ENCODE measurements around the gene PDE3A.
"Not testable (repeated sequence)": the region's sequence is repeated elsewhere in the genome, so short reads cannot be mapped to it uniquely, and the experiment has no call there.

Gene PDE3A

GRCh38 chr12:20375560-20375959 is 7.2 kb downstream of the PDE3A start:
- DNase-seq = no peak

GRCh38 chr12:20376984-20377383 is 8.6 kb downstream of the PDE3A start:
- no peak for DNase-seq

- DNase-seq = no peak
Measured at GRCh38 chr12:20377750-20378149, 9.4 kb downstream of the PDE3A start.

- no peak for DNase-seq
Measured at GRCh38 chr12:20382117-20382516, 13.8 kb downstream of the PDE3A start.

GRCh38 chr12:20383612-20384011 is 15.3 kb downstream of the PDE3A start:
- DNase-seq = no peak

GRCh38 chr12:20384836-20385235 is 16.5 kb downstream of the PDE3A start:
- not testable (repeated sequence) for DNase-seq

GRCh38 chr12:20390846-20391245 is 22.5 kb downstream of the PDE3A start:
- no peak for DNase-seq

- DNase-seq = no peak
Measured at GRCh38 chr12:20392339-20392738, 24.0 kb downstream of the PDE3A start.

GRCh38 chr12:20393707-20394106 is 25.4 kb downstream of the PDE3A start:
- no peak for DNase-seq

GRCh38 chr12:20395791-20396550 is 27.6 kb downstream of the PDE3A start:
- no peak for DNase-seq

GRCh38 chr12:20398686-20399085 is 30.3 kb downstream of the PDE3A start:
- no peak for DNase-seq

- DNase-seq = no peak
Measured at GRCh38 chr12:20400003-20400402, 31.7 kb downstream of the PDE3A start.

- DNase-seq = no peak
Measured at GRCh38 chr12:20403230-20403629, 34.9 kb downstream of the PDE3A start.

- no peak for DNase-seq
Measured at GRCh38 chr12:20404576-20405346, 36.4 kb downstream of the PDE3A start.

- DNase-seq = no peak
Measured at GRCh38 chr12:20409607-20410377, 41.5 kb downstream of the PDE3A start.

- no peak for DNase-seq
Measured at GRCh38 chr12:20410734-20411133, 42.4 kb downstream of the PDE3A start.

- no peak for DNase-seq
Measured at GRCh38 chr12:20411345-20411744, 43.0 kb downstream of the PDE3A start.

GRCh38 chr12:20415028-20415427 is 46.7 kb downstream of the PDE3A start:
- no peak for DNase-seq

GRCh38 chr12:20415641-20416040 is 47.3 kb downstream of the PDE3A start:
- no peak for DNase-seq

GRCh38 chr12:20420557-20420956 is 52.2 kb downstream of the PDE3A start:
- DNase-seq = no peak

GRCh38 chr12:20421421-20421820 is 53.1 kb downstream of the PDE3A start:
- no peak for DNase-seq

- no peak for DNase-seq
Measured at GRCh38 chr12:20423557-20423956, 55.2 kb downstream of the PDE3A start.

GRCh38 chr12:20424841-20425240 is 56.5 kb downstream of the PDE3A start:
- DNase-seq = no peak

GRCh38 chr12:20426191-20426590 is 57.9 kb downstream of the PDE3A start:
- no peak for DNase-seq

Measured in activated CD4-positive, alpha-beta T cell treated with anti-CD3 and anti-CD28 coated beads, Interleukin-2, amount 50 U/mL, for 16 hours (primary cell).